WTC11 (cell line): ENCODE measurements around the gene SH3BP4. TPM values are rescaled to one million over a fixed set of nuclear protein-coding genes. Genes with fewer than 3 reads are reported as not detected.
"Not testable (repeated sequence)": the region's sequence is repeated elsewhere in the genome, so short reads cannot be mapped to it uniquely, and the experiment has no call there.

ENCODE experiments used
- ATAC-seq: fragments of 200-7000 bp; cut with Tn5 transposase; 2 replicates; pipeline ENCODE4 v1.10.0; 2021; ENCODE audit warnings: mild to moderate bottlenecking, moderate library complexity
- CTCF ChIA-PET: fragments of 300-600 bp; sonication (Branson Sonifier 250); formaldehyde crosslinking; loops from one replicate; lab custom pipeline; 2021; ENCODE audit warnings: antibody characterized with exemption; lab: Charles Lee
- POLR2A ChIA-PET: fragments of 350-600 bp; sonication (Branson Sonifier 250); formaldehyde crosslinking; loops from one replicate; lab custom pipeline; 2021; ENCODE audit warnings: antibody characterized with exemption; lab: Charles Lee
- DNase-seq: peaks from one replicate; pipeline ENCODE4 v3.0.0; 2021; ENCODE audit warnings: low spot score
- H3K27ac Mint-ChIP-seq: 2 replicates; pipeline ENCODE4 v1.8.0; 2021; ENCODE audit warnings: mixed read lengths
- H3K27me3 Mint-ChIP-seq: 2 replicates; pipeline ENCODE4 v1.8.0; 2021; ENCODE audit warnings: low read depth, mild to moderate bottlenecking, moderate library complexity, mixed read lengths
- H3K36me3 Mint-ChIP-seq: 2 replicates; pipeline ENCODE4 v1.8.0; 2021; ENCODE audit warnings: mixed read lengths
- H3K4me1 Mint-ChIP-seq: 2 replicates; pipeline ENCODE4 v1.8.0; 2022; ENCODE audit warnings: mixed read lengths
- H3K4me3 Mint-ChIP-seq: 2 replicates; pipeline ENCODE4 v1.8.0; 2021; ENCODE audit warnings: mild to moderate bottlenecking, moderate library complexity, mixed read lengths
- H3K9me3 Mint-ChIP-seq: 2 replicates; pipeline ENCODE4 v1.8.0; 2021; ENCODE audit warnings: mixed read lengths
- ATF3 ChIP-seq: sonication (generic); formaldehyde crosslinking; conservative IDR thresholded peaks from 2 replicates; pipeline ENCODE4 v1.8.1; 2022; ENCODE audit warnings: mild to moderate bottlenecking, missing genetic modification reagents
- ELF4 ChIP-seq: sonication (generic); formaldehyde crosslinking; IDR thresholded peaks from 2 replicates; pipeline ENCODE4 v1.8.1; 2022; ENCODE audit warnings: low read depth, mild to moderate bottlenecking, moderate library complexity, missing genetic modification reagents
- FOXK1 ChIP-seq: sonication (generic); formaldehyde crosslinking; IDR thresholded peaks from 2 replicates; pipeline ENCODE4 v1.8.0; 2022; ENCODE audit warnings: mild to moderate bottlenecking, moderate library complexity, missing genetic modification reagents
- IRF2 ChIP-seq: sonication (generic); formaldehyde crosslinking; IDR thresholded peaks from 2 replicates; pipeline ENCODE4 v1.8.0; 2022; ENCODE audit warnings: low read depth, missing genetic modification reagents, borderline replicate concordance
- KAT7 ChIP-seq: sonication (generic); formaldehyde crosslinking; IDR thresholded peaks from 2 replicates; pipeline ENCODE4 v1.8.1; 2023; ENCODE audit warnings: missing genetic modification reagents, mild to moderate bottlenecking, borderline replicate concordance
- MAX ChIP-seq: sonication (generic); formaldehyde crosslinking; IDR thresholded peaks from 2 replicates; pipeline ENCODE4 v1.8.0; 2022; ENCODE audit warnings: mild to moderate bottlenecking, missing genetic modification reagents
- NFE2L1 ChIP-seq: sonication (generic); formaldehyde crosslinking; IDR thresholded peaks from 2 replicates; pipeline ENCODE4 v1.8.1; 2023; ENCODE audit warnings: missing genetic modification reagents
- NR2C2 ChIP-seq: sonication (generic); formaldehyde crosslinking; IDR thresholded peaks from 2 replicates; pipeline ENCODE4 v1.8.0; 2022; ENCODE audit warnings: mild to moderate bottlenecking, missing genetic modification reagents
- OVOL2 ChIP-seq: fragments of 250-450 bp; sonication (Bioruptor Pico); IDR thresholded peaks from 2 replicates; pipeline ENCODE4 v1.9.0; 2021; ENCODE audit warnings: mild to moderate bottlenecking, borderline replicate concordance
- RELA ChIP-seq: sonication (generic); formaldehyde crosslinking; IDR thresholded peaks from 2 replicates; pipeline ENCODE4 v1.8.1; 2022; ENCODE audit warnings: missing genetic modification reagents, mild to moderate bottlenecking, borderline replicate concordance
- RORB ChIP-seq: fragments of 250-450 bp; sonication (Bioruptor Pico); IDR thresholded peaks from 2 replicates; pipeline ENCODE4 v1.9.0; 2021; ENCODE audit warnings: mild to moderate bottlenecking
- SMAD3 ChIP-seq: sonication (generic); formaldehyde crosslinking; IDR thresholded peaks from 2 replicates; pipeline ENCODE4 v1.8.0; 2022; ENCODE audit warnings: missing genetic modification reagents, mild to moderate bottlenecking, borderline replicate concordance
- ZBTB43 ChIP-seq: sonication (generic); formaldehyde crosslinking; IDR thresholded peaks from 2 replicates; pipeline ENCODE4 v1.8.1; 2023; ENCODE audit warnings: mild to moderate bottlenecking, missing genetic modification reagents
- ZNF219 ChIP-seq: sonication (generic); formaldehyde crosslinking; IDR thresholded peaks from 2 replicates; pipeline ENCODE4 v1.8.0; 2023; ENCODE audit warnings: missing genetic modification reagents, mild to moderate bottlenecking, borderline replicate concordance
- ZNF416 ChIP-seq: fragments of 250-450 bp; sonication (Bioruptor Pico); IDR thresholded peaks from 2 replicates; pipeline ENCODE4 v1.9.0; 2021; ENCODE audit warnings: mild to moderate bottlenecking, inconsistent platforms
- ZNF423 ChIP-seq: fragments of 250-450 bp; sonication (Bioruptor Pico); IDR thresholded peaks from 2 replicates; pipeline ENCODE4 v2.1.2; 2022; ENCODE audit warnings: mild to moderate bottlenecking, moderate library complexity
- total RNA-seq: library from RNA; stranded (reverse); gene quantifications from 3 replicates; pipeline ENCODE4 v1.2.3, GENCODE V29; 2021
- TF ChIP-seq, protein P1 (sequence below): fragments of 250-450 bp; sonication (Bioruptor Pico); IDR thresholded peaks from 2 replicates; pipeline ENCODE4 v1.8.0; 2021; ENCODE audit warnings: mild to moderate bottlenecking
- TF ChIP-seq, protein P2 (sequence below): sonication (generic); formaldehyde crosslinking; IDR thresholded peaks from 2 replicates; pipeline ENCODE4 v1.8.1; 2023; ENCODE audit warnings: mild to moderate bottlenecking, missing genetic modification reagents, moderate library complexity
- TF ChIP-seq, protein P3 (sequence below): fragments of 200-600 bp; IDR thresholded peaks from 2 replicates; pipeline ENCODE4 v1.8.0; 2022; ENCODE audit warnings: antibody characterized with exemption
- TF ChIP-seq, protein P4 (sequence below): fragments of 250-450 bp; sonication (Bioruptor Pico); conservative IDR thresholded peaks from 2 replicates; pipeline ENCODE4 v1.9.0; 2021; ENCODE audit warnings: mild to moderate bottlenecking

The SH3BP4 gene
- total RNA-seq, 1 experiment from 2014 or later = 44.4 TPM

- peaks cover 6% of the 10 kb centered on the region; the same call in 1 of the 2 replicates for H3K9me3 Mint-ChIP-seq
- TF ChIP-seq OVOL2 (CRISPR knock-in tag) = no peak
- TF ChIP-seq, protein P1, sequence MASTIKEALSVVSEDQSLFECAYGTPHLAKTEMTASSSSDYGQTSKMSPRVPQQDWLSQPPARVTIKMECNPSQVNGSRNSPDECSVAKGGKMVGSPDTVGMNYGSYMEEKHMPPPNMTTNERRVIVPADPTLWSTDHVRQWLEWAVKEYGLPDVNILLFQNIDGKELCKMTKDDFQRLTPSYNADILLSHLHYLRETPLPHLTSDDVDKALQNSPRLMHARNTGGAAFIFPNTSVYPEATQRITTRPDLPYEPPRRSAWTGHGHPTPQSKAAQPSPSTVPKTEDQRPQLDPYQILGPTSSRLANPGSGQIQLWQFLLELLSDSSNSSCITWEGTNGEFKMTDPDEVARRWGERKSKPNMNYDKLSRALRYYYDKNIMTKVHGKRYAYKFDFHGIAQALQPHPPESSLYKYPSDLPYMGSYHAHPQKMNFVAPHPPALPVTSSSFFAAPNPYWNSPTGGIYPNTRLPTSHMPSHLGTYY (CRISPR knock-in tag) = no peak
- no peak for TF ChIP-seq ZNF219 (CRISPR knock-in tag)
- TF ChIP-seq KAT7 (CRISPR knock-in tag) = no peak
- TF ChIP-seq, protein P2, sequence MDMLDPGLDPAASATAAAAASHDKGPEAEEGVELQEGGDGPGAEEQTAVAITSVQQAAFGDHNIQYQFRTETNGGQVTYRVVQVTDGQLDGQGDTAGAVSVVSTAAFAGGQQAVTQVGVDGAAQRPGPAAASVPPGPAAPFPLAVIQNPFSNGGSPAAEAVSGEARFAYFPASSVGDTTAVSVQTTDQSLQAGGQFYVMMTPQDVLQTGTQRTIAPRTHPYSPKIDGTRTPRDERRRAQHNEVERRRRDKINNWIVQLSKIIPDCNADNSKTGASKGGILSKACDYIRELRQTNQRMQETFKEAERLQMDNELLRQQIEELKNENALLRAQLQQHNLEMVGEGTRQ (CRISPR knock-in tag) = no peak
- no peak for TF ChIP-seq RELA (CRISPR knock-in tag)
- TF ChIP-seq ELF4 (CRISPR knock-in tag) = no peak
- TF ChIP-seq, protein P3, sequence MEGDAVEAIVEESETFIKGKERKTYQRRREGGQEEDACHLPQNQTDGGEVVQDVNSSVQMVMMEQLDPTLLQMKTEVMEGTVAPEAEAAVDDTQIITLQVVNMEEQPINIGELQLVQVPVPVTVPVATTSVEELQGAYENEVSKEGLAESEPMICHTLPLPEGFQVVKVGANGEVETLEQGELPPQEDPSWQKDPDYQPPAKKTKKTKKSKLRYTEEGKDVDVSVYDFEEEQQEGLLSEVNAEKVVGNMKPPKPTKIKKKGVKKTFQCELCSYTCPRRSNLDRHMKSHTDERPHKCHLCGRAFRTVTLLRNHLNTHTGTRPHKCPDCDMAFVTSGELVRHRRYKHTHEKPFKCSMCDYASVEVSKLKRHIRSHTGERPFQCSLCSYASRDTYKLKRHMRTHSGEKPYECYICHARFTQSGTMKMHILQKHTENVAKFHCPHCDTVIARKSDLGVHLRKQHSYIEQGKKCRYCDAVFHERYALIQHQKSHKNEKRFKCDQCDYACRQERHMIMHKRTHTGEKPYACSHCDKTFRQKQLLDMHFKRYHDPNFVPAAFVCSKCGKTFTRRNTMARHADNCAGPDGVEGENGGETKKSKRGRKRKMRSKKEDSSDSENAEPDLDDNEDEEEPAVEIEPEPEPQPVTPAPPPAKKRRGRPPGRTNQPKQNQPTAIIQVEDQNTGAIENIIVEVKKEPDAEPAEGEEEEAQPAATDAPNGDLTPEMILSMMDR = no peak
- no peak for TF ChIP-seq SMAD3 (CRISPR knock-in tag)
- TF ChIP-seq FOXK1 (CRISPR knock-in tag) = no peak
- POLR2A ChIA-PET = no interaction called here
- DNase-seq (no peak), ATAC-seq (no peak)
- no peaks in the 10 kb centered on the region for H3K27me3 Mint-ChIP-seq
- H3K4me3 Mint-ChIP-seq = no peak overlapping the region
- H3K4me1 Mint-ChIP-seq = no peaks in the 10 kb centered on the region; the same call in none of the 2 replicates
- CTCF ChIA-PET = interaction anchor here (0.7 to 2.6 kb wide), 5 partner anchors 9 to 73 kb away, joined by 3 to 14 read pairs (median 7); no protein-coding TSS in a partner anchor
- H3K36me3 Mint-ChIP-seq = peaks cover 27% of the 10 kb centered on the region
- no peak overlapping the region for H3K27ac Mint-ChIP-seq
Measured at GRCh38 chr2:235056768-235057167, 105.0 kb downstream of the SH3BP4 start.

DNA sequence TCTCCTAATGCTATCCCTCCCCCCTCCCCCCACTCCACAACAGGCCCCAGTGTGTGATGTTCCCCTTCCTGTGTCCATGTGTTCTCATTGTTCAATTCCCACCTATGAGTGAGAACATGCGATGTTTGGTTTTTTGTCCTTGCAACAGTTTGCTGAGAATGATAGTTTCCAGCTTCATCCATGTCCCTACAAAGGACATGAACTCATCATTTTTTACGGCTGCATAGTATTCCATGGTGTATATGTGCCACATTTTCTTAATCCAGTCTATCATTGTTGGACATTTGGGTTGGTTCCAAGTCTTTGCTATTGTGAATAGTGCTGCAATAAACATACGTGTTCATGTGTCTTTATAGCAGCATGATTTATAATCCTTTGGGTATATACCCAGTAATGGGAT lies 105.8 kb downstream of the SH3BP4 start:
- DNase-seq, H3K4me1 Mint-ChIP-seq, H3K27me3 Mint-ChIP-seq, ATAC-seq, POLR2A ChIA-PET, H3K27ac Mint-ChIP-seq, H3K9me3 Mint-ChIP-seq, H3K4me3 Mint-ChIP-seq: not testable (repeated sequence)
- CTCF ChIA-PET = interaction anchor here (2.1 to 2.6 kb wide), 3 partner anchors 9 to 59 kb away, joined by 7 to 14 read pairs (median 11); no protein-coding TSS in a partner anchor
- peaks cover 24% of the 10 kb centered on the region for H3K36me3 Mint-ChIP-seq

GRCh38 chr2:235059161-235059560 lies 107.3 kb downstream of the SH3BP4 start:
- TF ChIP-seq NR2C2 (CRISPR knock-in tag) (no peak), FOXK1 (CRISPR knock-in tag) (no peak), RORB (CRISPR knock-in tag) (no peak), IRF2 (CRISPR knock-in tag) (no peak), ZNF423 (no peak), SMAD3 (CRISPR knock-in tag) (no peak), MAX (no peak), ATF3 (CRISPR knock-in tag) (no peak), ZNF416 (CRISPR knock-in tag) (no peak), NFE2L1 (CRISPR knock-in tag) (no peak), ZBTB43 (CRISPR knock-in tag) (no peak)
- TF ChIP-seq, protein P4, sequence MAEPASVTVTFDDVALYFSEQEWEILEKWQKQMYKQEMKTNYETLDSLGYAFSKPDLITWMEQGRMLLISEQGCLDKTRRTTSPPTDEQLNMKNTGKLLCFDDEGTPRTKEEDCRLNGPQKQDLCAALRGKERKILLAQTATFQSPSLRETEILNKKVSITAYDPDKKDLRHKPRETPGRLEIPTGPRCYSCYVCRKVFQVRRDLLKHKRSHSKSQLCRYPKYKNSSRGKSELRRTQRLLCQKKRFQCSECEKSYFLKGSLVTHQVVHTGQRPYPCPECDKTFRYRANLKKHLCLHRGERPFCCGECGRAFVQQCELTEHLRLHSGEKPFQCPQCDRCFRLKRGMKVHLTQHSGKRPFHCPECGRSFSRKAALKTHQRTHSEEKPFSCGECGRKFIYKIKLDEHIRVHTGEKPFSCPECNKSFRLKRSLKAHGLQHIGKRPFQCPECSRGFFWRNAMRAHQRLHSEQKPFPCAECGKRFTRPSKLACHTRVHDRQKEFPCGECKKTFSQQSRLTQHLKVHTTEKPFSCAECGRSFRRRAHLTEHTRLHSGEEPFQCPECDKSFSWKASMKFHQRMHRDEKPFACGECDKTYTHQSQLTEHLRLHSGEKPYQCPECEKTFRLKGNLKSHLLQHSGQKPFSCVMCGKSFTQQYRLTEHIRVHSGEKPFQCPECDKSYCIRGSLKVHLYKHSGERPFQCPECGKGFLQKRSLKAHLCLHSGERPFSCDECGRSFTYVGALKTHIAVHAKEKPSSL (CRISPR knock-in tag) = no peak
- TF ChIP-seq, protein P2 (CRISPR knock-in tag) = no peak
- POLR2A ChIA-PET = no interaction called here
- CTCF ChIA-PET = interaction anchor here (1.3 kb wide), 2 partner anchors 11 to 54 kb away, joined by 3 to 4 read pairs; no protein-coding TSS in a partner anchor
- Mint-ChIP-seq H3K27ac (no peak overlapping the region), H3K36me3 (peaks cover 16% of the 10 kb centered on the region), H3K27me3 (no peaks in the 10 kb centered on the region), H3K4me1 (no peaks in the 10 kb centered on the region; the same call in 1 of the 2 replicates), H3K4me3 (no peak overlapping the region), H3K9me3 (peaks cover 6% of the 10 kb centered on the region; the same call in 1 of the 2 replicates)
- DNase-seq (no peak), ATAC-seq (no peak)
